Activated CD4-positive, alpha-beta memory T cell treated with anti-CD3 and anti-CD28 coated beads for 36 hours (primary cell): ENCODE measurements around the gene ATF3. TPM values are rescaled to one million over a fixed set of nuclear protein-coding genes. Genes with fewer than 3 reads are reported as not detected.
A peak's percentile ranks its signal among the peaks of the same experiment; 100 is the strongest.

Experiments
- CTCF ChIA-PET: fragments of 350-600 bp; sonication (Branson Sonifier 250); formaldehyde crosslinking; loops from one replicate; lab custom pipeline; 2021; ENCODE audit warnings: antibody characterized with exemption, inconsistent platforms; lab: Charles Lee
- POLR2A ChIA-PET: fragments of 350-600 bp; sonication (Branson Sonifier 250); formaldehyde crosslinking; loops from one replicate; lab custom pipeline; 2021; ENCODE audit warnings: antibody characterized with exemption; lab: Charles Lee
- DNase-seq: peaks from one replicate; pipeline ENCODE4 v3.0.0-alpha.2; 2020
- H3K27ac Mint-ChIP-seq: one replicate; pipeline ENCODE4 v1.8.0; 2021; ENCODE audit warnings: mixed read lengths
- H3K27me3 Mint-ChIP-seq: one replicate; pipeline ENCODE4 v1.8.0; 2021; ENCODE audit warnings: mixed read lengths
- H3K36me3 Mint-ChIP-seq: one replicate; pipeline ENCODE4 v1.8.0; 2021; ENCODE audit warnings: mixed read lengths
- H3K4me1 Mint-ChIP-seq: one replicate; pipeline ENCODE4 v1.8.0; 2021; ENCODE audit warnings: low read depth, mixed read lengths
- H3K4me3 Mint-ChIP-seq: one replicate; pipeline ENCODE4 v1.8.0; 2021; ENCODE audit warnings: mild to moderate bottlenecking, mixed read lengths
- H3K9me3 Mint-ChIP-seq: one replicate; pipeline ENCODE4 v1.8.0; 2021; ENCODE audit warnings: mixed read lengths
- intact Hi-C: fragments of 100-400 bp; cut with micrococcal nuclease; formaldehyde crosslinking; loops from one replicate; pipeline ENCODE4 v1.15.1; 2023
- total RNA-seq, 2 experiments: library from RNA; stranded (reverse); gene quantifications; one replicate each; pipeline ENCODE4 v1.2.3, GENCODE V29; 2021

The ATF3 gene
- total RNA-seq, 2 experiments from 2014 or later = 49.7 to 51.5 TPM

- peaks cover 3% of the 10 kb centered on the region for H3K27me3 Mint-ChIP-seq
- H3K36me3 Mint-ChIP-seq = peaks cover 48% of the 10 kb centered on the region
- H3K4me3 Mint-ChIP-seq = no peak overlapping the region
- no peak overlapping the region for H3K27ac Mint-ChIP-seq
- CTCF ChIA-PET = interaction anchor here (1.1 to 2.4 kb wide), 2 partner anchors 9 to 145 kb away, joined by 4 to 5 read pairs; no protein-coding TSS in a partner anchor
- H3K9me3 Mint-ChIP-seq = no peaks in the 10 kb centered on the region
- no peak for DNase-seq
- intact Hi-C loops = no loop called here
- peaks cover 18% of the 10 kb centered on the region for H3K4me1 Mint-ChIP-seq
- POLR2A ChIA-PET = interaction anchor here (0.7 kb wide), 1 partner anchor 184 kb away, joined by 3 read pairs; no protein-coding TSS in a partner anchor
These were observed 13.4 kb downstream of the ATF3 start for GRCh38 chr1:212621949-212622305.

GRCh38 chr1:212622467-212622866 lies 13.9 kb downstream of the ATF3 start:
- Mint-ChIP-seq H3K4me3 (no peak overlapping the region), H3K27me3 (peaks cover 3% of the 10 kb centered on the region), H3K36me3 (peaks cover 42% of the 10 kb centered on the region), H3K27ac (no peak overlapping the region), H3K4me1 (peaks cover 18% of the 10 kb centered on the region), H3K9me3 (no peaks in the 10 kb centered on the region)
- ChIA-PET CTCF (interaction anchor here (1.1 to 2.4 kb wide), 3 partner anchors 8 to 167 kb away, joined by 4 to 5 read pairs (median 4); no protein-coding TSS in a partner anchor), POLR2A (interaction anchor here (0.7 kb wide), 1 partner anchor 185 kb away, joined by 3 read pairs; no protein-coding TSS in a partner anchor)
- intact Hi-C loops = no loop called here
- DNase-seq = no peak

- H3K36me3 Mint-ChIP-seq = peaks cover 39% of the 10 kb centered on the region
- intact Hi-C loops = no loop called here
- H3K27ac Mint-ChIP-seq = no peak overlapping the region
- peaks cover 3% of the 10 kb centered on the region for H3K27me3 Mint-ChIP-seq
- H3K4me1 Mint-ChIP-seq = peaks cover 18% of the 10 kb centered on the region
- DNase-seq = no peak
- ChIA-PET POLR2A (no interaction called here), CTCF (interaction anchor here (1.5 to 2.4 kb wide), 2 partner anchors 146 to 167 kb away, joined by 4 to 5 read pairs; no protein-coding TSS in a partner anchor)
- no peak overlapping the region for H3K4me3 Mint-ChIP-seq
- no peaks in the 10 kb centered on the region for H3K9me3 Mint-ChIP-seq
These were observed 14.3 kb downstream of the ATF3 start for GRCh38 chr1:212622906-212623305.

GRCh38 chr1:212623603-212624002 lies 15.0 kb downstream of the ATF3 start:
- ChIA-PET CTCF (interaction anchor here (1.5 to 2.4 kb wide), 2 partner anchors 147 to 168 kb away, joined by 4 to 5 read pairs; no protein-coding TSS in a partner anchor), POLR2A (no interaction called here)
- no peak overlapping the region for H3K27ac Mint-ChIP-seq

GRCh38 chr1:212624976-212625501 lies 16.5 kb downstream of the ATF3 start:
- Mint-ChIP-seq H3K27me3 (peaks cover 3% of the 10 kb centered on the region), H3K27ac (no peak overlapping the region), H3K4me1 (peaks cover 18% of the 10 kb centered on the region), H3K36me3 (peaks cover 19% of the 10 kb centered on the region), H3K9me3 (no peaks in the 10 kb centered on the region), H3K4me3 (no peak overlapping the region)
- DNase-seq = no peak
- intact Hi-C loops = no loop called here
- CTCF ChIA-PET = no interaction called here
- POLR2A ChIA-PET = no interaction called here

More at GRCh38 chr1:212623603-212624002, 15.0 kb downstream of the ATF3 start:
- Mint-ChIP-seq H3K36me3 (peaks cover 32% of the 10 kb centered on the region), H3K27me3 (peaks cover 3% of the 10 kb centered on the region), H3K4me3 (no peak overlapping the region), H3K4me1 (peaks cover 18% of the 10 kb centered on the region), H3K9me3 (no peaks in the 10 kb centered on the region)
- no peak for DNase-seq
- intact Hi-C loops = no loop called here

GRCh38 chr1:212625781-212626450 lies 17.4 kb downstream of the ATF3 start:
- Mint-ChIP-seq H3K4me1 (peaks cover 15% of the 10 kb centered on the region), H3K36me3 (peaks cover 11% of the 10 kb centered on the region), H3K9me3 (no peaks in the 10 kb centered on the region), H3K4me3 (no peak overlapping the region), H3K27me3 (peaks cover 3% of the 10 kb centered on the region), H3K27ac (no peak overlapping the region)
- POLR2A ChIA-PET = no interaction called here
- intact Hi-C loops = no loop called here
- CTCF ChIA-PET = interaction anchor here (1.5 kb wide), 1 partner anchor 170 kb away, joined by 5 read pairs; no protein-coding TSS in a partner anchor
- no peak for DNase-seq

GRCh38 chr1:212628046-212628445 lies 19.5 kb downstream of the ATF3 start:
- Mint-ChIP-seq H3K36me3 (no peaks in the 10 kb centered on the region), H3K4me3 (no peak overlapping the region), H3K4me1 (no peaks in the 10 kb centered on the region), H3K27me3 (peaks cover 3% of the 10 kb centered on the region), H3K27ac (no peak overlapping the region), H3K9me3 (no peaks in the 10 kb centered on the region)
- intact Hi-C loops = no loop called here
- DNase-seq = no peak
- ChIA-PET POLR2A (no interaction called here), CTCF (interaction anchor here (0.8 to 1.4 kb wide), 3 partner anchors 37 to 172 kb away, joined by 3 to 8 read pairs (median 3); no protein-coding TSS in a partner anchor)

GRCh38 chr1:212628813-212629415 lies 20.4 kb downstream of the ATF3 start:
- Mint-ChIP-seq H3K9me3 (no peaks in the 10 kb centered on the region), H3K4me1 (no peaks in the 10 kb centered on the region), H3K27me3 (peaks cover 4% of the 10 kb centered on the region), H3K36me3 (no peaks in the 10 kb centered on the region), H3K4me3 (no peak overlapping the region), H3K27ac (no peak overlapping the region)
- DNase-seq = no peak
- intact Hi-C loops = no loop called here
- ChIA-PET CTCF (interaction anchor here (0.6 to 4.8 kb wide), 6 partner anchors 14 to 173 kb away, joined by 3 to 27 read pairs (median 3); no protein-coding TSS in a partner anchor), POLR2A (no interaction called here)

- H3K4me3 Mint-ChIP-seq = no peak overlapping the region
- peaks cover under 1% of the 10 kb centered on the region for H3K4me1 Mint-ChIP-seq
- no peak for DNase-seq
- no peak overlapping the region for H3K27ac Mint-ChIP-seq
- peaks cover 4% of the 10 kb centered on the region for H3K9me3 Mint-ChIP-seq
- H3K27me3 Mint-ChIP-seq = peaks cover 4% of the 10 kb centered on the region
- intact Hi-C loops = loop anchor here (1.0 kb wide), 1 partner anchor 152 kb away; no protein-coding TSS in a partner anchor
- ChIA-PET POLR2A (interaction anchor here (0.8 to 1.0 kb wide), 2 partner anchors 21 to 23 kb away, joined by 3 read pairs; partner anchors contain the start of gene ATF3), CTCF (interaction anchor here (0.6 to 4.8 kb wide), 9 partner anchors 15 to 173 kb away, joined by 3 to 27 read pairs (median 3); no protein-coding TSS in a partner anchor)
- H3K36me3 Mint-ChIP-seq = no peaks in the 10 kb centered on the region
These were observed 21.0 kb downstream of the ATF3 start for GRCh38 chr1:212629450-212630157.

GRCh38 chr1:212630158-212630900 lies 21.8 kb downstream of the ATF3 start:
- ChIA-PET CTCF (interaction anchor here (0.6 to 4.8 kb wide), 13 partner anchors 8 to 174 kb away, joined by 3 to 27 read pairs (median 4); partner anchors contain the start of gene ATF3), POLR2A (interaction anchor here (0.8 to 1.0 kb wide), 2 partner anchors 22 to 24 kb away, joined by 3 read pairs; partner anchors contain the start of gene ATF3)
- peak; percentile 80 for DNase-seq
- Mint-ChIP-seq H3K36me3 (peaks cover 3% of the 10 kb centered on the region), H3K9me3 (peaks cover 9% of the 10 kb centered on the region), H3K27me3 (peaks cover 1% of the 10 kb centered on the region), H3K27ac (no peak overlapping the region), H3K4me3 (no peak overlapping the region), H3K4me1 (peaks cover 7% of the 10 kb centered on the region)
- intact Hi-C loops = loop anchor here (1.0 kb wide), 1 partner anchor 153 kb away; no protein-coding TSS in a partner anchor
